CD14-positive monocyte (primary cell): ENCODE measurements around the gene SCP2. TPM values are rescaled to one million over a fixed set of nuclear protein-coding genes. Genes with fewer than 3 reads are reported as not detected.
"Not testable (repeated sequence)": the region's sequence is repeated elsewhere in the genome, so short reads cannot be mapped to it uniquely, and the experiment has no call there.

Experiments
- DNase-seq, 3 donors: peaks; one replicate each; pipeline ENCODE4 v3.0.0-alpha.2; 2011 to 2022
- H2AFZ ChIP-seq: 2 replicates; pipeline ENCODE4 v1.6.0; 2012; ENCODE audit warnings: mild to moderate bottlenecking, low read depth, low read length, inconsistent platforms; ENCODE audit not compliant: insufficient read depth, poor library complexity, severe bottlenecking
- H3K27ac ChIP-seq, 2 donors: 1 replicate in 1 of 2; 2 replicates in 1 of 2; pipeline ENCODE4 v1.5.1; 2012 to 2013; ENCODE audit warnings: low read length in 2 of 2, control low read depth in 1 of 2, inconsistent platforms in 1 of 2, low read depth in 1 of 2, mild to moderate bottlenecking in 1 of 2
- H3K27me3 ChIP-seq, 2 donors: one replicate each; pipeline versions ENCODE4 v1.6.0 to v1.6.1; 2011 to 2013; ENCODE audit warnings: low read length in 2 of 2; ENCODE audit not compliant: control insufficient read depth in 2 of 2, insufficient read depth in 2 of 2
- H3K36me3 ChIP-seq, 2 donors: replicated peaks in 1 of 2; 1 replicate in 1 of 2; 2 replicates in 1 of 2; pipeline versions ENCODE4 v1.5.1 to v1.6.1; 2012 to 2013; ENCODE audit warnings: low read length in 2 of 2, control low read depth in 1 of 2, inconsistent platforms in 1 of 2, mild to moderate bottlenecking in 1 of 2; ENCODE audit not compliant: insufficient read depth in 2 of 2, control insufficient read depth in 1 of 2
- H3K4me1 ChIP-seq, 2 donors: 1 replicate in 1 of 2; 2 replicates in 1 of 2; pipeline versions ENCODE4 v1.5.1 to v1.6.1; 2012 to 2013; ENCODE audit warnings: low read length in 2 of 2, control low read depth in 1 of 2, inconsistent platforms in 1 of 2, mild to moderate bottlenecking in 1 of 2, moderate library complexity in 1 of 2; ENCODE audit not compliant: insufficient read depth in 2 of 2, control insufficient read depth in 1 of 2
- H3K4me2 ChIP-seq: replicated peaks from 2 replicates; pipeline ENCODE3; 2012; ENCODE audit warnings: low read length, moderate library complexity, mild to moderate bottlenecking; ENCODE audit not compliant: poor library complexity, severe bottlenecking; ENCODE audit errors: extremely low read depth
- H3K4me3 ChIP-seq, 3 experiments: fragments of 200-600 bp in 1 of 3; sonication (generic) in 1 of 3; replicated peaks in 1 of 3; 1 replicate in 2 of 3; 2 replicates in 1 of 3; pipeline ENCODE4 v1.5.1; 2011 to 2013; ENCODE audit warnings: low read length in 3 of 3, mild to moderate bottlenecking in 3 of 3, control low read depth in 2 of 3, low read depth in 2 of 3, inconsistent platforms in 1 of 3, moderate library complexity in 1 of 3
- H3K79me2 ChIP-seq: 2 replicates; pipeline ENCODE4 v1.6.0; 2012; ENCODE audit warnings: mild to moderate bottlenecking, control low read depth, inconsistent platforms, low read length, moderate library complexity; ENCODE audit not compliant: insufficient read depth
- H3K9ac ChIP-seq: 2 replicates; pipeline ENCODE4 v1.6.0; 2017; ENCODE audit warnings: low read length, mild to moderate bottlenecking; ENCODE audit not compliant: insufficient read depth, poor library complexity, severe bottlenecking
- H3K9me3 ChIP-seq, 2 donors: replicated peaks in 1 of 2; 1 replicate in 1 of 2; 2 replicates in 1 of 2; pipeline versions ENCODE4 v1.5.1 to v1.6.1; 2012 to 2013; ENCODE audit warnings: low read length in 2 of 2, control low read depth in 1 of 2; ENCODE audit not compliant: control insufficient read depth in 1 of 2, insufficient read depth in 1 of 2
- H4K20me1 ChIP-seq: 2 replicates; pipeline ENCODE4 v1.6.0; 2012; ENCODE audit warnings: mild to moderate bottlenecking, low read length, control low read depth, moderate library complexity; ENCODE audit not compliant: insufficient read depth
- H3K27ac Mint-ChIP-seq, 7 donors: one replicate each; pipeline ENCODE4 v1.8.0; 2020; ENCODE audit warnings: mild to moderate bottlenecking in 7 of 7, mixed read lengths in 7 of 7, moderate library complexity in 6 of 7, inconsistent platforms in 2 of 7
- H3K27me3 Mint-ChIP-seq, 3 donors: one replicate each; pipeline ENCODE4 v1.8.0; 2021 to 2022; ENCODE audit warnings: low read depth in 3 of 3, mild to moderate bottlenecking in 3 of 3, mixed read lengths in 3 of 3, moderate library complexity in 3 of 3, inconsistent platforms in 1 of 3
- H3K36me3 Mint-ChIP-seq, 2 donors: one replicate each; pipeline ENCODE4 v1.8.0; 2020; ENCODE audit warnings: mixed read lengths in 2 of 2, inconsistent platforms in 1 of 2, mild to moderate bottlenecking in 1 of 2
- H3K4me1 Mint-ChIP-seq: one replicate; pipeline ENCODE4 v1.8.0; 2020; ENCODE audit warnings: mild to moderate bottlenecking, mixed read lengths
- H3K4me3 Mint-ChIP-seq, 2 donors: one replicate each; pipeline ENCODE4 v1.8.0; 2020; ENCODE audit warnings: mild to moderate bottlenecking in 2 of 2, mixed read lengths in 2 of 2, moderate library complexity in 1 of 2
- H3K9me3 Mint-ChIP-seq, 7 donors: one replicate each; pipeline ENCODE4 v1.8.0; 2020 to 2022; ENCODE audit warnings: mixed read lengths in 7 of 7, mild to moderate bottlenecking in 6 of 7, moderate library complexity in 6 of 7, inconsistent platforms in 2 of 7
- CTCF ChIP-seq: fragments of 200-600 bp; IDR thresholded peaks from one replicate; pipeline ENCODE4 v1.8.0; 2022; ENCODE audit warnings: antibody characterized with exemption, mild to moderate bottlenecking
- WGBS: methylation state at CpG from one replicate; pipeline ENCODE4 v1.1.5; 2013; ENCODE audit warnings: missing lambda C conversion rate; ENCODE audit not compliant: insufficient coverage; 5-methylcytosine and 5-hydroxymethylcytosine counted together
- intact Hi-C, 2 donors: fragments of 100-400 bp; cut with micrococcal nuclease; formaldehyde crosslinking; loops; one replicate each; pipeline versions ENCODE4 v1.15.0 to v1.15.1; 2023
- polyA plus RNA-seq, 3 donors: library from polyadenylated mRNA; depleted of rRNA in 1 of 3; unstranded in 2 of 3; stranded (reverse) in 1 of 3; fragments of 300-500 nt in 2 of 3; fragments of >200 nt in 1 of 3; fragmentation: Illumina TruSeq in 2 of 3; gene quantifications; 1 replicate in 2 of 3; 2 replicates in 1 of 3; pipeline ENCODE4 v1.2.3, GENCODE V29; 2012 to 2021

Gene SCP2
- polyA plus RNA-seq, 3 donors, result 56.3 to 197 (median 156) TPM

- no peak overlapping the region for H3K4me3 Mint-ChIP-seq
- Histone ChIP-seq H3K9me3 (no peaks in the 10 kb centered on the region), H4K20me1 (no peaks in the 10 kb centered on the region), H3K4me1 (no peaks in the 10 kb centered on the region), H3K4me3 (no peak overlapping the region), H3K27ac (no peak overlapping the region), H3K36me3 (no peaks in the 10 kb centered on the region), H3K4me2 (no peak overlapping the region), H2AFZ (no peak overlapping the region), H3K79me2 (no peaks in the 10 kb centered on the region), H3K27me3 (no peaks in the 10 kb centered on the region), H3K9ac (no peak overlapping the region)
- intact Hi-C loops, result no loop called here
- H3K36me3 Mint-ChIP-seq, result peaks cover 46 to 48% of the 10 kb centered on the region in 2 donors
- no peak for TF ChIP-seq CTCF
- H3K9me3 Mint-ChIP-seq, result no peaks in the 10 kb centered on the region
- no CpG with 5 or more reads among the region's 2 CpGs for WGBS
- no peaks in the 10 kb centered on the region for H3K4me1 Mint-ChIP-seq
- no peak for DNase-seq
- H3K27me3 Mint-ChIP-seq, result peaks cover 0 to 3% (median 2%) of the 10 kb centered on the region in 3 donors
- H3K27ac Mint-ChIP-seq, result no peak overlapping the region
These were observed 36.0 kb downstream of the SCP2 start for GRCh38 chr1:52963101-52963500.

GRCh38 chr1:52967666-52968065 lies 40.6 kb downstream of the SCP2 start:
- Histone ChIP-seq H3K36me3 (no peaks in the 10 kb centered on the region), H3K79me2 (no peaks in the 10 kb centered on the region), H3K4me3 (no peak overlapping the region), H3K27me3 (no peaks in the 10 kb centered on the region), H3K9me3 (no peaks in the 10 kb centered on the region), H3K9ac (no peak overlapping the region), H3K4me1 (no peaks in the 10 kb centered on the region), H3K4me2 (no peak overlapping the region), H3K27ac (no peak overlapping the region), H2AFZ (no peak overlapping the region), H4K20me1 (no peaks in the 10 kb centered on the region)
- WGBS, result 100% methylated on average over 2 of the region's 3 CpGs
- peaks cover 0 to 3% (median 0%) of the 10 kb centered on the region in 3 donors for H3K27me3 Mint-ChIP-seq
- H3K9me3 Mint-ChIP-seq, result no peaks in the 10 kb centered on the region
- H3K36me3 Mint-ChIP-seq, result peaks cover 25 to 38% of the 10 kb centered on the region in 2 donors
- no peak overlapping the region for H3K27ac Mint-ChIP-seq
- H3K4me3 Mint-ChIP-seq, result no peak overlapping the region
- intact Hi-C loops, result no loop called here
- DNase-seq, result no peak
- TF ChIP-seq CTCF, result no peak
- no peaks in the 10 kb centered on the region for H3K4me1 Mint-ChIP-seq

GRCh38 chr1:52969234-52969633 lies 42.2 kb downstream of the SCP2 start:
- H3K36me3 ChIP-seq, H3K9me3 ChIP-seq, H4K20me1 ChIP-seq, H3K27me3 ChIP-seq, H3K9me3 Mint-ChIP-seq, H3K9ac ChIP-seq, H3K79me2 ChIP-seq, H3K4me2 ChIP-seq, H2AFZ ChIP-seq, H3K4me3 ChIP-seq, H3K27ac Mint-ChIP-seq, H3K27ac ChIP-seq, H3K27me3 Mint-ChIP-seq, H3K4me1 ChIP-seq, intact Hi-C loops, H3K4me1 Mint-ChIP-seq, DNase-seq, H3K4me3 Mint-ChIP-seq: not testable (repeated sequence)
- WGBS, result 91% methylated on average over 2 of the region's 2 CpGs
- H3K36me3 Mint-ChIP-seq, result peaks cover 22 to 38% of the 10 kb centered on the region in 2 donors
